ENCODE results near the gene CLP1.

DNA sequence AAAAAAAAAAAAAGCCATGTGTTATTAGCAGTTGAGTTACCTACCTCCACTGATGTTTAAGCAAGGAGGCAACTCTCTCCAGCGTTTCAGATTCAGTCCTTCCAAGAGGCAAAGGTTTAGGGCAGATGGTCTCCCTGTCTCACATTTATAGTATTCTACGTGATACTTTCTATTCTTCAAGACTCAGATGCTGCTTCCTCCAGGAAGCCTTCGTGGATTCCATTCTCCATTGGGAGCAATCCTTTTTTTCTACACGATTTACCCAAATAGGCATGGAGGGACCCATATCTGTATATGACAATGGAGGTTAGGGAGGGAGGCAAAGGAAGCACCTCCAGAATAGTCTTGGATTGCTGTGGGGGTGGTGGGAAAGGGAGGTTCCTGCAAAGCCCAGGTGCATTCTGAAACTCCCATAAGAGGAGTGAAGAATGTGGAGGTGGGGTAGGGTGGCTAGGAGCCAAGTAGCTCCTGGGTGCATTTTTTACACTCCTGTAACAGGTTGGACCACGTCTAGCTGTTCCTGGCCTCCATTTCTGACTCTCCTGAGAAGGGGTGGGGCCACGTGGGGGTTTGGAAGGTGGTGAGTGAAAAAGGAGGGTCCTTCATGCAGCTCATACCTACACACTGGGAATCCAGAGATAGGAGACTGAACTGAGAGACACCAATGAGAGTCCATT, 24.0 kb upstream of the CLP1 start:
- TF ChIP-seq, protein P1, sequence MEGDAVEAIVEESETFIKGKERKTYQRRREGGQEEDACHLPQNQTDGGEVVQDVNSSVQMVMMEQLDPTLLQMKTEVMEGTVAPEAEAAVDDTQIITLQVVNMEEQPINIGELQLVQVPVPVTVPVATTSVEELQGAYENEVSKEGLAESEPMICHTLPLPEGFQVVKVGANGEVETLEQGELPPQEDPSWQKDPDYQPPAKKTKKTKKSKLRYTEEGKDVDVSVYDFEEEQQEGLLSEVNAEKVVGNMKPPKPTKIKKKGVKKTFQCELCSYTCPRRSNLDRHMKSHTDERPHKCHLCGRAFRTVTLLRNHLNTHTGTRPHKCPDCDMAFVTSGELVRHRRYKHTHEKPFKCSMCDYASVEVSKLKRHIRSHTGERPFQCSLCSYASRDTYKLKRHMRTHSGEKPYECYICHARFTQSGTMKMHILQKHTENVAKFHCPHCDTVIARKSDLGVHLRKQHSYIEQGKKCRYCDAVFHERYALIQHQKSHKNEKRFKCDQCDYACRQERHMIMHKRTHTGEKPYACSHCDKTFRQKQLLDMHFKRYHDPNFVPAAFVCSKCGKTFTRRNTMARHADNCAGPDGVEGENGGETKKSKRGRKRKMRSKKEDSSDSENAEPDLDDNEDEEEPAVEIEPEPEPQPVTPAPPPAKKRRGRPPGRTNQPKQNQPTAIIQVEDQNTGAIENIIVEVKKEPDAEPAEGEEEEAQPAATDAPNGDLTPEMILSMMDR (IDR thresholded peaks at IDR 0.05): no peak
- no peak for TF ChIP-seq ZFX (IDR thresholded peaks at IDR 0.05; ENCODE audit: borderline replicate concordance)
